Ovary (tissue), 3 donors: ENCODE measurements around the gene HS1BP3.

Experiments
- EP300 ChIP-seq: sonication (generic); formaldehyde crosslinking; IDR thresholded peaks from one replicate; pipeline ENCODE4 v1.6.1; 2017; ENCODE audit warnings: antibody characterized with exemption
- POLR2A ChIP-seq: fragments of 450-650 bp; IDR thresholded peaks from one replicate; pipeline ENCODE4 v1.6.1; 2017; ENCODE audit warnings: antibody characterized with exemption, mild to moderate bottlenecking, moderate library complexity
- TF ChIP-seq, protein P1 (sequence below), 3 donors: fragments of 450-650 bp in 2 of 3; fragments of 200-600 bp in 1 of 3; IDR thresholded peaks; one replicate each; pipeline versions ENCODE4 v1.5.1 to v1.8.0; 2016 to 2022; ENCODE audit warnings: antibody characterized with exemption in 3 of 3, mild to moderate bottlenecking in 1 of 3
- donor health status: DM: no; HTN: no; CAD: no.

DNA sequence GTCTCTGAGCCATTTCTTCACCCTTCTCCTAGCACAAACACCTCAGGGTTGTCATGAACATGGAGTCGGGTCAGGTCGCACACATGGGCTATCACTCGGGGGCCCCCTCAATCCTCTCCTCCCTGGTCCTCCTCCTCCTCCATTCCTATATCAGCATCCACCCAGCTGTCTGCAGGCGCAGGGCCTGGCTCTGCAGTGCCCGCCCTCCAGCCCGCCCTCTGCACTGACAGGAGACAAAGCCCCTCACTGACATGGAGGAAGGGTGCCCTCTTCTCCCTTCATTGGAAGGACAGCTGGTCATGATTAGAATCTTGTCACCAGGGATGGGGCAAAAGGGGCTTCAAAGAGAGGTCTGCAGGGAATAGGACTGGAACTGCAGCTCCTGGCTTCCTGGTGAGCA lies 21.7 kb downstream of the HS1BP3 start:
- TF ChIP-seq, protein P1, sequence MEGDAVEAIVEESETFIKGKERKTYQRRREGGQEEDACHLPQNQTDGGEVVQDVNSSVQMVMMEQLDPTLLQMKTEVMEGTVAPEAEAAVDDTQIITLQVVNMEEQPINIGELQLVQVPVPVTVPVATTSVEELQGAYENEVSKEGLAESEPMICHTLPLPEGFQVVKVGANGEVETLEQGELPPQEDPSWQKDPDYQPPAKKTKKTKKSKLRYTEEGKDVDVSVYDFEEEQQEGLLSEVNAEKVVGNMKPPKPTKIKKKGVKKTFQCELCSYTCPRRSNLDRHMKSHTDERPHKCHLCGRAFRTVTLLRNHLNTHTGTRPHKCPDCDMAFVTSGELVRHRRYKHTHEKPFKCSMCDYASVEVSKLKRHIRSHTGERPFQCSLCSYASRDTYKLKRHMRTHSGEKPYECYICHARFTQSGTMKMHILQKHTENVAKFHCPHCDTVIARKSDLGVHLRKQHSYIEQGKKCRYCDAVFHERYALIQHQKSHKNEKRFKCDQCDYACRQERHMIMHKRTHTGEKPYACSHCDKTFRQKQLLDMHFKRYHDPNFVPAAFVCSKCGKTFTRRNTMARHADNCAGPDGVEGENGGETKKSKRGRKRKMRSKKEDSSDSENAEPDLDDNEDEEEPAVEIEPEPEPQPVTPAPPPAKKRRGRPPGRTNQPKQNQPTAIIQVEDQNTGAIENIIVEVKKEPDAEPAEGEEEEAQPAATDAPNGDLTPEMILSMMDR (IDR thresholded peaks at IDR 0.05) = no peak
- TF ChIP-seq POLR2A (no peak), EP300 (no peak)
